Neural cell (in vitro differentiated cells): ENCODE results near the gene SYNGR2.

Experiments
- CTCF ChIP-seq: fragments of 450-650 bp; IDR thresholded peaks from 2 replicates; pipeline ENCODE4 v1.5.1; 2014; ENCODE audit warnings: antibody characterized with exemption, mild to moderate bottlenecking, moderate library complexity; ENCODE audit not compliant: poor library complexity, severe bottlenecking
- EP300 ChIP-seq: fragments of 450-650 bp; conservative IDR thresholded peaks from 2 replicates; pipeline ENCODE4 v1.6.1; 2014; ENCODE audit warnings: antibody characterized with exemption, mild to moderate bottlenecking, moderate library complexity; ENCODE audit not compliant: poor library complexity, severe bottlenecking
- POLR2AphosphoS5 ChIP-seq: IDR thresholded peaks from 2 replicates; pipeline ENCODE4 v1.6.1; 2012
- REST ChIP-seq: IDR thresholded peaks from 2 replicates; pipeline ENCODE4 v1.6.1; 2012; ENCODE audit warnings: borderline replicate concordance
- TAF1 ChIP-seq: IDR thresholded peaks from 2 replicates; pipeline ENCODE4 v1.6.1; 2012; ENCODE audit warnings: low read depth

GRCh38 chr17:78163881-78164747, 4.3 kb upstream of the SYNGR2 start:
- TF ChIP-seq CTCF: no peak
- TF ChIP-seq TAF1: no peak
- TF ChIP-seq POLR2AphosphoS5: no peak
- TF ChIP-seq EP300: no peak
- no peak for TF ChIP-seq REST
